Measurements from ENCODE around the gene OR4P4.

The OR4P4 gene

GRCh38 chr11:55634813-55635212 lies at the start of gene OR4P4:
Gene OR4P4, plus strand, starts transcription at chr11:55635113.
- DNase-seq (ENCODE audit: low spot score) = no peak

DNA sequence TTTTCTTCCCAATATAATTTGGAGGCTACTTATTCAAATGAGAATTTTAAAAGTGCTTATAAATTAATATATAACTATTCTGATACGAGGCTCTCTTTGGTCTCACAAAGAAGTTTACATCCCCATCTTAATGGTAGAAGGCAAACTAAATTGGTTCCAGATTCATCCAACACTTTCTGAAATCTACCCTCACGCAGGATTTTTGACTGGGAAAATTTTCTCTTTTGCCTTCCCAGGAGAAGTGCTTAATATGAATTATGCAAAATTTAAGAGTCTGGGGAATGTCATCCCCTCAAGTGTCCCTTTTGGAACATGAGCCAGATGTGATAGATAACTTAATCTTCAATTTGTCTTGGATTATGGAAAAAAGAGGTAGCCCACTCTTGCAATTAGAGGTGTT lies 27.4 kb upstream of the OR4P4 start, which contains the start of gene OR4C11:
Gene OR4C11 (minus strand): TSS at position 101 of the 400 bp plus-strand sequence. CDS start 3,272 bp downstream, outside the sequence.
- DNase-seq (ENCODE audit: low spot score) = no peak

DNA sequence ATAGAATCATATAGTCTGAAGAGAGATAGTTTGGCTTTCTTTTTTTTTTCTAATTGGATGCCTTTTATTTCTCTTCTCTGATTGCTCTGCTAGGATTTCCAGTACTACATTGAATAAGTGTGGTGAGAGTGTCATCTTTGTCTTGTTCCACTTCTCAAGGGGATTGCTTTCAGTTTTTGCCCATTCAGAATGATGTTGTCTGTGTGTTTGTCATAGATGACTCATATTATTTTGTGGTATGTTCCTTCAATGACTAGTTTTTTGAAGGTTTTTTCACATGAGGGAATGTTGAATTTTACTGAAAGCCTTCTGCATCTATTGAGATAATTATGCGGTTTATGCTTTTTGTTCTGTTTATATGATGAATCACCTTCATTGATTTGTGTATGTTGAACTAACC lies 10.4 kb upstream of the OR4P4 start:
- no peak for DNase-seq (ENCODE audit: low spot score)

GRCh38 chr11:55648027-55648426 lies 13.1 kb downstream of the OR4P4 start, which contains the start of gene OR4S2:
Gene OR4S2, plus strand, starts transcription at chr11:55648327. Its CDS starts 2,577 bp downstream, at chr11:55650904.
- DNase-seq (ENCODE audit: low spot score) = no peak

GRCh38 chr11:55652560-55652959 lies 17.6 kb downstream of the OR4P4 start:
- DNase-seq (ENCODE audit: low spot score) = no peak

- no peak for DNase-seq (ENCODE audit: low spot score)
Measured at GRCh38 chr11:55655096-55655495, 20.2 kb downstream of the OR4P4 start.

GRCh38 chr11:55658031-55658573 lies 23.2 kb downstream of the OR4P4 start:
- DNase-seq (ENCODE audit: low spot score) = peak; percentile 1

DNA sequence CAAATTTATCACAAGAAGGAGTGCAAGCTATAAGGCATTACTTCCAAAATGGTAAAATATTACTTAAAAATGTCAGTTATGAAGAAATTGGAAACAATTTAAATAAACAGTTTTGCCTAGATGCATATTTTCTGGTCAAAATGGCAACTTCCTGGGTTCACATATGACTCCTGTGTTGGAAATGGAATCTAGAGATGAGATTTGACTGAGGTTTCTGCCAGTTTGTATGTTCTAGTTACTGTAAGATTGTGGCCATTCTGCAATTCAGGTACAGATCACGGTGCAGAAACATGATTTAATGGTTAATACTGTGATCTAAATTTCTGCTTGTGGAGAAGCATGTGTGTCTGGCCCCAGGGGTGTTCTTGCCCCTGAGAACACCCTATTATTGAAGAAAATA lies 23.7 kb downstream of the OR4P4 start:
- DNase-seq (ENCODE audit: low spot score) = no peak

GRCh38 chr11:55661901-55662300 lies 27.0 kb downstream of the OR4P4 start, which contains the start of gene OR4C6:
Gene OR4C6, plus strand, starts transcription at chr11:55662201. Its CDS starts 2,966 bp downstream, at chr11:55665167.
- no peak for DNase-seq (ENCODE audit: low spot score)

- no peak for DNase-seq (ENCODE audit: low spot score)
Measured at GRCh38 chr11:55669376-55669775, 34.5 kb downstream of the OR4P4 start.

GRCh38 chr11:55673860-55674259 lies 38.9 kb downstream of the OR4P4 start:
- DNase-seq (ENCODE audit: low spot score) = no peak
